MCF 10A (cell line): ENCODE results near the gene SORBS2. TPM values are rescaled to one million over a fixed set of nuclear protein-coding genes. Genes with fewer than 3 reads are reported as not detected.

Experiments used
- BruUV-seq: library from RNA; stranded (reverse); fragments of 400-500 nt; replicated peaks from 2 replicates; lab custom pipeline; 2021; lab: Mats Ljungman, UMichigan
- CTCF ChIA-PET: fragments of 300-600 bp; sonication (Branson Sonifier 250); formaldehyde crosslinking; extraction: SDS; loops from one replicate; lab custom pipeline; 2021; ENCODE audit warnings: antibody characterized with exemption, inconsistent platforms; lab: Yijun Ruan, JAX
- POLR2A ChIA-PET: fragments of 300-600, 350-650 bp; sonication (Branson Sonifier 250); formaldehyde crosslinking; extraction: SDS; loops from one replicate; lab custom pipeline; 2020; ENCODE audit warnings: antibody characterized with exemption, inconsistent platforms; lab: Yijun Ruan, JAX
- DNase-seq: peaks from one replicate; pipeline ENCODE4 v3.0.0-alpha.2; 2018; ENCODE audit not compliant: unreplicated experiment
- H3K27ac Mint-ChIP-seq: one replicate; pipeline ENCODE4 v1.8.0; 2022; ENCODE audit warnings: mild to moderate bottlenecking, low read depth, mixed read lengths; ENCODE audit not compliant: unreplicated experiment
- H3K27me3 Mint-ChIP-seq: one replicate; pipeline ENCODE4 v1.8.0; 2022; ENCODE audit warnings: mixed read lengths; ENCODE audit not compliant: insufficient read depth, unreplicated experiment
- H3K36me3 Mint-ChIP-seq: one replicate; pipeline ENCODE4 v1.8.0; 2022; ENCODE audit warnings: mild to moderate bottlenecking, moderate library complexity, mixed read lengths; ENCODE audit not compliant: insufficient read depth, unreplicated experiment
- H3K4me1 Mint-ChIP-seq: one replicate; pipeline ENCODE4 v1.8.0; 2022; ENCODE audit warnings: mixed read lengths; ENCODE audit not compliant: insufficient read depth, unreplicated experiment
- H3K4me3 Mint-ChIP-seq: one replicate; pipeline ENCODE4 v1.8.0; 2022; ENCODE audit warnings: mild to moderate bottlenecking, moderate library complexity, mixed read lengths; ENCODE audit not compliant: unreplicated experiment
- H3K9me3 Mint-ChIP-seq: one replicate; pipeline ENCODE4 v1.8.0; 2022; ENCODE audit warnings: mixed read lengths; ENCODE audit not compliant: unreplicated experiment
- CTCF ChIP-seq: fragments of 200-600 bp; IDR thresholded peaks from one replicate; pipeline ENCODE4 v1.8.0; 2022; ENCODE audit warnings: antibody characterized with exemption, mild to moderate bottlenecking; ENCODE audit not compliant: unreplicated experiment
- intact Hi-C: fragments of 100-400 bp; cut with micrococcal nuclease; formaldehyde crosslinking; loops from 2 replicates; pipeline ENCODE4 v1.14.1; 2022
- total RNA-seq: library from RNA; stranded (reverse); gene quantifications from 2 replicates; pipeline ENCODE4 v1.2.3, GENCODE V29; 2022

SORBS2 gene
- total RNA-seq, 1 experiment from 2014 or later = 19.3 TPM

DNA sequence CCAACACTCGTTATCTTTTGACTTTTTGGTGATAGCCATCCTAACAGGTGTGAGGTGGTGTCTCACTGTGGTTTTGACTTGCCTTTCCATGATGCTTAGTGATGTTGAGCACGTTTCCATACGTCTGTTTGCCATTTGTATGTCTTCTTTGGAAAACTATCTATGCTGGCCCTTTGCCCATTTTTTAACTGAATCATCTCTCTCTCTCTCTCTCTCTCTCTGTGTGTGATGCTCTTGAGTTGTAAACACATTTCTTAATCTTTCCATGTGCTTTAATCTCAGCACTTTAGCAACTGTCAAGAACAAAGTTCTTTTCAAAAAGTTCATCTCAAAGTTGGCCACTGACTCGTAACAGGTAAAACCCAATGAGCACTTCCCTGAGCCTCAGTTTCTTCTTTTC lies 10.5 kb downstream of the SORBS2 start:
- H3K4me3 Mint-ChIP-seq = no peak overlapping the region
- ChIA-PET POLR2A (no interaction called here), CTCF (no interaction called here)
- intact Hi-C loops = no loop called here
- H3K27me3 Mint-ChIP-seq = no peaks in the 10 kb centered on the region
- H3K4me1 Mint-ChIP-seq = no peaks in the 10 kb centered on the region
- no peak for TF ChIP-seq CTCF
- no peak for DNase-seq
- H3K36me3 Mint-ChIP-seq = no peaks in the 10 kb centered on the region
- no TSS peak for BruUV-seq
- no peaks in the 10 kb centered on the region for H3K9me3 Mint-ChIP-seq
- no peak overlapping the region for H3K27ac Mint-ChIP-seq

GRCh38 chr4:185800266-185800945 lies 11.6 kb downstream of the SORBS2 start:
- no peak for DNase-seq
- ChIA-PET POLR2A (no interaction called here), CTCF (no interaction called here)
- intact Hi-C loops = no loop called here
- Mint-ChIP-seq H3K9me3 (no peaks in the 10 kb centered on the region), H3K4me3 (no peak overlapping the region), H3K36me3 (no peaks in the 10 kb centered on the region), H3K27me3 (no peaks in the 10 kb centered on the region), H3K4me1 (no peaks in the 10 kb centered on the region), H3K27ac (no peak overlapping the region)
- BruUV-seq = no TSS peak
- no peak for TF ChIP-seq CTCF

DNA sequence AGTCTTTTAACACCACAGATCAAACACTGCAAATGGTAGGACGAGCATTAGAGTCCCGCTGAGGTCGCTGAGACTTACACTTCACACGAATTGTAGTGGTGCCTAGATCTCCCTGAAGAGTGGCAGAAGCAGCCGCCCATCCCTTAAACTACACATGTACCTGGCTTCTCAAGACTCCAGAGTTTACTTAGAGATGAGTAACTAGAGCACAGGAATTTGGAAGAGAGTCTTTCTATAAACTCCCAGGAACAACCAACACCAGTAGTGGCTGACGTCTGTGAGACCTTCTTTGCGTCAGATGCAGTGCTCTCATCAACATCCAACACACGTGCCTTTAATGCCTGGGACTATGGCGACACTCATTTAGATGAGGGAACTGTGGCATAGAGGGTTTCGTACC lies 12.6 kb downstream of the SORBS2 start:
- ChIA-PET POLR2A (no interaction called here), CTCF (no interaction called here)
- no TSS peak for BruUV-seq
- no peaks in the 10 kb centered on the region for H3K36me3 Mint-ChIP-seq
- H3K9me3 Mint-ChIP-seq = no peaks in the 10 kb centered on the region
- TF ChIP-seq CTCF = no peak
- H3K4me3 Mint-ChIP-seq = no peak overlapping the region
- intact Hi-C loops = no loop called here
- H3K27ac Mint-ChIP-seq = no peak overlapping the region
- H3K4me1 Mint-ChIP-seq = no peaks in the 10 kb centered on the region
- no peaks in the 10 kb centered on the region for H3K27me3 Mint-ChIP-seq
- DNase-seq = no peak

DNA sequence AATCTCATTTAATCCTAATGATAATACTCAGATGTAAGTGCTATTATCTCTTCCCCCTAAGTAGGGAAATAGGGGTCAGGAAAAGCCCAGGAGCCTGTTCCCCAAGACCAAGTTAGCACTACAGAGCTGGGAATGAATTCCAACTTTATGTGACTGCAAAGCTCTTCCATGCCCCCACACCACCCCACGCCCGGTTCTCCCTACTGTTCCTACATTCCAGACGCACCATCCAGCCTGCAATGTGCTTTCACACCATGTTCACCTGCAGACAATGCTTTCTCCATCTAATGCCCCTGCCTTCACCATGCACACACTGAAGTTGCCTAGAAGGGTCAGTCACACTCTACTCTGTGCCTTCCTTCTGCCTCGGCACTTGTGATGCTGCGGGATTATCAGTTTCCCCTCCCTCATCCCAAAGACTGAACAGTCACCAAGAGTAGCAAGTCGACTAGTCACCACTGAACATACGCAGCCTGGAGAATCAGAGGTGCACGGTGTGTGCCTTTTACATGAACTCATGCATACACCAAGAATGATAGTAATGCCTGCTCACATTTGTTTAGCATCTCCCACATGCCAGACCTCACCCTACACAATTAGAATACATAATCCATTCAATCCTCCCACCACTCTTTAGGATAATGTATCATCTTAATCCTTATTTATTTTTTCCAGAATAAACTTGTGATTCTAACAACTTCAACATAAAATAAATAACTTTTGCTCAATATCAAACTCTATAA lies 14.2 kb downstream of the SORBS2 start:
- Mint-ChIP-seq H3K27ac (no peak overlapping the region), H3K36me3 (no peaks in the 10 kb centered on the region), H3K9me3 (no peaks in the 10 kb centered on the region), H3K27me3 (no peaks in the 10 kb centered on the region), H3K4me3 (no peak overlapping the region), H3K4me1 (peaks cover 8% of the 10 kb centered on the region)
- BruUV-seq = no TSS peak
- no peak for DNase-seq
- no peak for TF ChIP-seq CTCF
- POLR2A ChIA-PET = interaction anchor here (0.6 kb wide), 2 partner anchors 99 to 208 kb away, joined by 3 read pairs; no protein-coding TSS in a partner anchor
- CTCF ChIA-PET = no interaction called here
- intact Hi-C loops = no loop called here
